ENCODE results near the gene TAMALIN. TPM values are rescaled to one million over a fixed set of nuclear protein-coding genes. Genes with fewer than 3 reads are reported as not detected.

Gene TAMALIN
- polyA plus RNA-seq, 2 of the 4 experiments (the other 2 are of a cell fraction): 0.30 to 0.35 TPM

DNA sequence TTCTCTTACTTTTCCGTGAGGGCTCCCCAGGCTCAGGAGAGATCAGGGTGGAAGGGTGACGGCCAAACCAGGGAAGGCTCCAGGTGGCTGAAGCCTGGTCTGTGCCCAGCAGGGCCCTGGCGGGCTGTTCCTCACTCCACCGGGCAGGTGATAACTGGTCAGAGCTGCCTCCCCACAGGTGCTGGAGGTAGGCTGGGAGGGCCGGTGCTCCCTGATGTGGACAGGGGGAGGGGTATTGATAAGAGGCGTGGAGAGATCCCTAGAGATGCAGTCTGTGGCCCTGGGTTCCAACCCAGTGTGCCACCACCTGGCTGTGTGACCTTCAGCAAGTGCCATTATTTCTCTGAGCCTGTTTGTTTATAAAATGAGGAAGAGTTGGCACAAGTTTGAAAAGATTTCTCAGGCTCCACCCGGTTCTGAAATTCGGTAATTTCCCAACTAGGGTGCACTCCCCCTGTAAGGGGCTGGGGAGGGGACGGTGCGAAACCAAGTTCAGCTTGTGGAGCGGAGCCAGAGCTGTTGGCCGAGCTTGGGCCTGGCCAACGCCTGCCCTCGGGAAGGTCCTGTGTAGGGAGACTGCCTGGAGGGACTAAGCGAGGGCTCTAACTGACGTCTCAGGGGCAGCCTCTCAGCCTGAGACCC, 43.5 kb downstream of the TAMALIN start (continued):
- TF ChIP-seq NPAS2 (CRISPR knock-in tag; IDR thresholded peaks at IDR 0.05; ENCODE audit: borderline replicate concordance): no peak
- TF ChIP-seq MAZ (IDR thresholded peaks at IDR 0.05; ENCODE audit: borderline replicate concordance, low read depth, low read length): no peak
- TF ChIP-seq, protein P1, sequence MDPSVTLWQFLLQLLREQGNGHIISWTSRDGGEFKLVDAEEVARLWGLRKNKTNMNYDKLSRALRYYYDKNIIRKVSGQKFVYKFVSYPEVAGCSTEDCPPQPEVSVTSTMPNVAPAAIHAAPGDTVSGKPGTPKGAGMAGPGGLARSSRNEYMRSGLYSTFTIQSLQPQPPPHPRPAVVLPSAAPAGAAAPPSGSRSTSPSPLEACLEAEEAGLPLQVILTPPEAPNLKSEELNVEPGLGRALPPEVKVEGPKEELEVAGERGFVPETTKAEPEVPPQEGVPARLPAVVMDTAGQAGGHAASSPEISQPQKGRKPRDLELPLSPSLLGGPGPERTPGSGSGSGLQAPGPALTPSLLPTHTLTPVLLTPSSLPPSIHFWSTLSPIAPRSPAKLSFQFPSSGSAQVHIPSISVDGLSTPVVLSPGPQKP (IDR thresholded peaks at IDR 0.05; ENCODE audit: low read depth, low read length): no peak
- no peak for TF ChIP-seq JUNB (IDR thresholded peaks at IDR 0.05)
- no peak for TF ChIP-seq KDM5A (IDR thresholded peaks at IDR 0.05)
- no peak; the same call in 1 of the 2 replicates for TF ChIP-seq POLR2AphosphoS2 (conservative IDR thresholded peaks at IDR 0.05; ENCODE audit: low read length)
- TF ChIP-seq, protein P2, sequence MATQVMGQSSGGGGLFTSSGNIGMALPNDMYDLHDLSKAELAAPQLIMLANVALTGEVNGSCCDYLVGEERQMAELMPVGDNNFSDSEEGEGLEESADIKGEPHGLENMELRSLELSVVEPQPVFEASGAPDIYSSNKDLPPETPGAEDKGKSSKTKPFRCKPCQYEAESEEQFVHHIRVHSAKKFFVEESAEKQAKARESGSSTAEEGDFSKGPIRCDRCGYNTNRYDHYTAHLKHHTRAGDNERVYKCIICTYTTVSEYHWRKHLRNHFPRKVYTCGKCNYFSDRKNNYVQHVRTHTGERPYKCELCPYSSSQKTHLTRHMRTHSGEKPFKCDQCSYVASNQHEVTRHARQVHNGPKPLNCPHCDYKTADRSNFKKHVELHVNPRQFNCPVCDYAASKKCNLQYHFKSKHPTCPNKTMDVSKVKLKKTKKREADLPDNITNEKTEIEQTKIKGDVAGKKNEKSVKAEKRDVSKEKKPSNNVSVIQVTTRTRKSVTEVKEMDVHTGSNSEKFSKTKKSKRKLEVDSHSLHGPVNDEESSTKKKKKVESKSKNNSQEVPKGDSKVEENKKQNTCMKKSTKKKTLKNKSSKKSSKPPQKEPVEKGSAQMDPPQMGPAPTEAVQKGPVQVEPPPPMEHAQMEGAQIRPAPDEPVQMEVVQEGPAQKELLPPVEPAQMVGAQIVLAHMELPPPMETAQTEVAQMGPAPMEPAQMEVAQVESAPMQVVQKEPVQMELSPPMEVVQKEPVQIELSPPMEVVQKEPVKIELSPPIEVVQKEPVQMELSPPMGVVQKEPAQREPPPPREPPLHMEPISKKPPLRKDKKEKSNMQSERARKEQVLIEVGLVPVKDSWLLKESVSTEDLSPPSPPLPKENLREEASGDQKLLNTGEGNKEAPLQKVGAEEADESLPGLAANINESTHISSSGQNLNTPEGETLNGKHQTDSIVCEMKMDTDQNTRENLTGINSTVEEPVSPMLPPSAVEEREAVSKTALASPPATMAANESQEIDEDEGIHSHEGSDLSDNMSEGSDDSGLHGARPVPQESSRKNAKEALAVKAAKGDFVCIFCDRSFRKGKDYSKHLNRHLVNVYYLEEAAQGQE (IDR thresholded peaks at IDR 0.05): 0 out of 2 replicates have a peak, but pooled peaks have one; percentile 26
- TF ChIP-seq CHD2 (IDR thresholded peaks at IDR 0.05; ENCODE audit: low read length, partially characterized antibody): no peak
- no peak for TF ChIP-seq CHD4 (IDR thresholded peaks at IDR 0.05; ENCODE audit: borderline replicate concordance)
- peak; percentile 10 for TF ChIP-seq ZFP36 (IDR thresholded peaks at IDR 0.05; ENCODE audit: borderline replicate concordance, partially characterized antibody)
- TF ChIP-seq, protein P3, sequence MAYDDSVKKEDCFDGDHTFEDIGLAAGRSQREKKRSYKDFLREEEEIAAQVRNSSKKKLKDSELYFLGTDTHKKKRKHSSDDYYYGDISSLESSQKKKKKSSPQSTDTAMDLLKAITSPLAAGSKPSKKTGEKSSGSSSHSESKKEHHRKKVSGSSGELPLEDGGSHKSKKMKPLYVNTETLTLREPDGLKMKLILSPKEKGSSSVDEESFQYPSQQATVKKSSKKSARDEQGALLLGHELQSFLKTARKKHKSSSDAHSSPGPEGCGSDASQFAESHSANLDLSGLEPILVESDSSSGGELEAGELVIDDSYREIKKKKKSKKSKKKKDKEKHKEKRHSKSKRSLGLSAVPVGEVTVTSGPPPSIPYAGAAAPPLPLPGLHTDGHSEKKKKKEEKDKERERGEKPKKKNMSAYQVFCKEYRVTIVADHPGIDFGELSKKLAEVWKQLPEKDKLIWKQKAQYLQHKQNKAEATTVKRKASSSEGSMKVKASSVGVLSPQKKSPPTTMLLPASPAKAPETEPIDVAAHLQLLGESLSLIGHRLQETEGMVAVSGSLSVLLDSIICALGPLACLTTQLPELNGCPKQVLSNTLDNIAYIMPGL (CRISPR knock-in tag; IDR thresholded peaks at IDR 0.05; ENCODE audit: borderline replicate concordance): no peak
- no peak for TF ChIP-seq EHMT2 (IDR thresholded peaks at IDR 0.05; ENCODE audit: low read depth)
- TF ChIP-seq POLR2A (IDR thresholded peaks at IDR 0.05; ENCODE audit: low read length): no peak
- TF ChIP-seq HOXB5 (CRISPR knock-in tag; IDR thresholded peaks at IDR 0.05): no peak
- TF ChIP-seq SREBF2 (IDR thresholded peaks at IDR 0.05): no peak

DNA sequence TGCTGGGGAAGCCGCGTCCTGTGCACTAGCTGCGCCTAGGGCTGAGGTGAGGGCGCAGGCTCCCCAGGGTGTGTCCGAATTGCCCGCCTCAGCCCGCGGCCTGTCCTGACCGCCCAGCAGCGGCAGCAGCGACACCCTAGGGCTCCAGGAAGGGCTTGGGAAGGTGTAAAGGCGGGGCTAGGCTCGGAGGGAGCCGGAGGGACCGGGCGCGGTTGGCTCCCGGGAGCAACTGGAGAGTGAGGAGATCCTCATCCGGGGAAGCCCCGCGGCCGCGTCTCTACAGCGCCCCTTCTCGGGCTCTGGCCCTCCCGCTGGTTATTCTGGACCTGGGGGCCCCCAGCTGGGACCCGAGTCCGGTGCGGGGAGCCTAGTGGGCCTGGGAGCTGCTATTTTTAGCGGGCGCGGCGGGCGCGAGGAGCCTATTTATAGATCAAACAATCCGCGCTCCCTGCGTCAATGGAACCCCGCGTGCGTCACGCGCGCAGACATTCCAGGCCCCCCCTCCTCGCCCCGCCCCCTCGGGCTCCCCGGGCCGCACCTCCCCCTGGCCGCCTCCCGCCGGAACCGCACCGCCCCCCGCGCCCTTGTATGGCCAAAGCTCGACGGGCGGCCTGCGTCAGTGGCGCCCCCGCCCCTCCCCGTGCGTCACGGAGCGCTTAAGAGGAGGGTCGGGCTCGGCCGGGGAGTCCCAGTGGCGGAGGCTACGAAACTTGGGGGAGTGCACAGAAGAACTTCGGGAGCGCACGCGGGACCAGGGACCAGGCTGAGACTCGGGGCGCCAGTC, 44.2 kb downstream of the TAMALIN start, which contains the start of gene NR4A1:
NR4A1 (plus strand) TSS at position 685 of the 784 bp plus-strand sequence. CDS start 2,887 bp downstream, outside the sequence.
- Histone ChIP-seq H3K4me2 (peak within 1 kb of the TSS; percentile 96), H3K9me3 (no peaks in the 10 kb centered on the region), H3K4me1 (peaks cover 38% of the 10 kb centered on the region), H3K27ac (peak within 1 kb of the TSS; percentile 90 to 95), H3K4me3 (peak within 1 kb of the TSS; percentile 75)
- WGBS (ENCODE audit: missing lambda C conversion rate): under 1% methylated on average over 29 of the region's 77 CpGs
- ATAC-seq (peak; percentile 67 to 68), DNase-seq (ENCODE audit: low read depth in 1 of 2, low spot score in 1 of 2) (peak; percentile 95 to 98), FAIRE-seq (peak; percentile 32)
- ChIA-PET POLR2A (interaction anchor here (0.7 to 2.3 kb wide), 15 partner anchors 8 to 230 kb away, joined by 3 to 37 read pairs (median 5); partner anchors contain the start of gene ATG101), CTCF (interaction anchor here (1.2 to 42.5 kb wide), 6 partner anchors 11 to 70 kb away, joined by 4 to 1730 read pairs (median 14); partner anchors contain the start of gene ATG101)
- TF ChIP-seq TP53 (CRISPR knock-in tag; IDR thresholded peaks at IDR 0.05) (0 out of 2 replicates have a peak, but pooled peaks have one; percentile 5), CEBPB (IDR thresholded peaks at IDR 0.05) (no peak), POLR2A (IDR thresholded peaks at IDR 0.05; ENCODE audit: low read length) (peak; percentile 94), KDM5A (IDR thresholded peaks at IDR 0.05) (no peak), PHF8 (IDR thresholded peaks at IDR 0.05; ENCODE audit: borderline replicate concordance, low read depth) (peak; percentile 67; the same call in 1 of the 2 replicates), NR3C1 (IDR thresholded peaks at IDR 0.05) (no peak), FOXS1 (CRISPR knock-in tag; IDR thresholded peaks at IDR 0.05) (peak; percentile 91; the same call in 1 of the 2 replicates), JUN (IDR thresholded peaks at IDR 0.05) (peak; percentile 87 to 99), TFCP2L1 (CRISPR knock-in tag; IDR thresholded peaks at IDR 0.05) (peak; percentile 21)
- TF ChIP-seq, protein P4, sequence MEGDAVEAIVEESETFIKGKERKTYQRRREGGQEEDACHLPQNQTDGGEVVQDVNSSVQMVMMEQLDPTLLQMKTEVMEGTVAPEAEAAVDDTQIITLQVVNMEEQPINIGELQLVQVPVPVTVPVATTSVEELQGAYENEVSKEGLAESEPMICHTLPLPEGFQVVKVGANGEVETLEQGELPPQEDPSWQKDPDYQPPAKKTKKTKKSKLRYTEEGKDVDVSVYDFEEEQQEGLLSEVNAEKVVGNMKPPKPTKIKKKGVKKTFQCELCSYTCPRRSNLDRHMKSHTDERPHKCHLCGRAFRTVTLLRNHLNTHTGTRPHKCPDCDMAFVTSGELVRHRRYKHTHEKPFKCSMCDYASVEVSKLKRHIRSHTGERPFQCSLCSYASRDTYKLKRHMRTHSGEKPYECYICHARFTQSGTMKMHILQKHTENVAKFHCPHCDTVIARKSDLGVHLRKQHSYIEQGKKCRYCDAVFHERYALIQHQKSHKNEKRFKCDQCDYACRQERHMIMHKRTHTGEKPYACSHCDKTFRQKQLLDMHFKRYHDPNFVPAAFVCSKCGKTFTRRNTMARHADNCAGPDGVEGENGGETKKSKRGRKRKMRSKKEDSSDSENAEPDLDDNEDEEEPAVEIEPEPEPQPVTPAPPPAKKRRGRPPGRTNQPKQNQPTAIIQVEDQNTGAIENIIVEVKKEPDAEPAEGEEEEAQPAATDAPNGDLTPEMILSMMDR (IDR thresholded peaks at IDR 0.05): peak; percentile 34
- TF ChIP-seq, protein P5, sequence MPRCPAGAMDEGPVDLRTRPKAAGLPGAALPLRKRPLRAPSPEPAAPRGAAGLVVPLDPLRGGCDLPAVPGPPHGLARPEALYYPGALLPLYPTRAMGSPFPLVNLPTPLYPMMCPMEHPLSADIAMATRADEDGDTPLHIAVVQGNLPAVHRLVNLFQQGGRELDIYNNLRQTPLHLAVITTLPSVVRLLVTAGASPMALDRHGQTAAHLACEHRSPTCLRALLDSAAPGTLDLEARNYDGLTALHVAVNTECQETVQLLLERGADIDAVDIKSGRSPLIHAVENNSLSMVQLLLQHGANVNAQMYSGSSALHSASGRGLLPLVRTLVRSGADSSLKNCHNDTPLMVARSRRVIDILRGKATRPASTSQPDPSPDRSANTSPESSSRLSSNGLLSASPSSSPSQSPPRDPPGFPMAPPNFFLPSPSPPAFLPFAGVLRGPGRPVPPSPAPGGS (IDR thresholded peaks at IDR 0.05): peak; percentile 90
- TF ChIP-seq, protein P6, sequence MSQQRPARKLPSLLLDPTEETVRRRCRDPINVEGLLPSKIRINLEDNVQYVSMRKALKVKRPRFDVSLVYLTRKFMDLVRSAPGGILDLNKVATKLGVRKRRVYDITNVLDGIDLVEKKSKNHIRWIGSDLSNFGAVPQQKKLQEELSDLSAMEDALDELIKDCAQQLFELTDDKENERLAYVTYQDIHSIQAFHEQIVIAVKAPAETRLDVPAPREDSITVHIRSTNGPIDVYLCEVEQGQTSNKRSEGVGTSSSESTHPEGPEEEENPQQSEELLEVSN (IDR thresholded peaks at IDR 0.05; ENCODE audit: borderline replicate concordance, low read depth): peak; percentile 67
